A549 (cell line): Measurements from ENCODE around the gene PLXNC1. TPM values are rescaled to one million over a fixed set of nuclear protein-coding genes. Genes with fewer than 3 reads are reported as not detected.

Experiments
- ATAC-seq, 2 experiments: fragments of 200-7000 bp in 1 of 2; fragments of >200 bp in 1 of 2; cut with Nextera tagmentation in 1 of 2; cut with Tn5 transposase in 1 of 2; 3 replicates each; pipeline versions ENCODE4 v1.8.0 to v1.9.1; 2018 to 2020; ENCODE audit warnings: mild to moderate bottlenecking in 1 of 2, moderate library complexity in 1 of 2
- CTCF ChIA-PET: fragments of 300-600 bp; sonication (Branson Sonifier 250); formaldehyde crosslinking; extraction: SDS; loops from one replicate; lab custom pipeline; 2021; ENCODE audit warnings: antibody characterized with exemption, inconsistent platforms; lab: Yijun Ruan, JAX
- POLR2A ChIA-PET: fragments of 350-600 bp; formaldehyde crosslinking; extraction: SDS; loops from one replicate; lab custom pipeline; 2021; ENCODE audit warnings: antibody characterized with exemption, inconsistent platforms; lab: Yijun Ruan, JAX
- DNase-seq, 2 experiments: peaks; one replicate each; pipeline versions ENCODE4 v3.0.0 to v3.0.0-alpha.2; 2011 to 2016; ENCODE audit warnings: low read depth in 1 of 2, low spot score in 1 of 2
- FAIRE-seq: peaks from 2 replicates; lab custom pipeline; 2011; peaks lifted over from hg19 to GRCh38; lab: Jason Lieb, UNC
- H3K27ac ChIP-seq, 2 experiments: fragments of >200 bp; sonication (Bioruptor Twin); formaldehyde crosslinking; 3 replicates each; pipeline ENCODE4 v1.5.1; 2016 to 2017
- H3K4me1 ChIP-seq: fragments of >200 bp; sonication (Bioruptor Twin); formaldehyde crosslinking; 3 replicates; pipeline ENCODE4 v1.6.1; 2016
- H3K4me2 ChIP-seq: fragments of >200 bp; sonication (Bioruptor Twin); formaldehyde crosslinking; 3 replicates; pipeline ENCODE4 v1.6.1; 2016
- H3K4me3 ChIP-seq: fragments of >200 bp; sonication (Bioruptor Twin); formaldehyde crosslinking; 3 replicates; pipeline ENCODE4 v1.5.1; 2016
- H3K9me3 ChIP-seq: fragments of >200 bp; sonication (Bioruptor Twin); formaldehyde crosslinking; 3 replicates; pipeline ENCODE4 v1.6.1; 2016
- CBX2 ChIP-seq: fragments of 200-600 bp; sonication (generic); IDR thresholded peaks from 2 replicates; pipeline ENCODE4 v1.6.1; 2016; ENCODE audit warnings: low read depth, mild to moderate bottlenecking, borderline replicate concordance
- CHD2 ChIP-seq: fragments of 150-350 bp; IDR thresholded peaks from 2 replicates; pipeline ENCODE4 v1.6.1; 2014; ENCODE audit warnings: low read length; ENCODE audit not compliant: partially characterized antibody
- EP300 ChIP-seq, 2 experiments: fragments of >200 bp; sonication (Bioruptor Twin); formaldehyde crosslinking; IDR thresholded peaks; 2 replicates in 1 of 2; 3 replicates in 1 of 2; pipeline ENCODE4 v1.6.1; 2016 to 2017
- ESRRA ChIP-seq: fragments of 150-350 bp; IDR thresholded peaks from 2 replicates; pipeline ENCODE4 v1.6.1; 2014; ENCODE audit warnings: mild to moderate bottlenecking, low read length, borderline replicate concordance
- GATA3 ChIP-seq: IDR thresholded peaks from 2 replicates; pipeline ENCODE4 v1.6.1; 2012; ENCODE audit warnings: borderline replicate concordance
- HEYL ChIP-seq: fragments of 250-450 bp; sonication (Bioruptor Pico); IDR thresholded peaks from 2 replicates; pipeline ENCODE4 v1.8.0; 2021; ENCODE audit warnings: mild to moderate bottlenecking, moderate library complexity
- HMGXB4 ChIP-seq: fragments of 250-450 bp; sonication (Bioruptor Pico); IDR thresholded peaks from 2 replicates; pipeline ENCODE4 v1.5.0; 2021; ENCODE audit warnings: mild to moderate bottlenecking, moderate library complexity, borderline replicate concordance
- MAFK ChIP-seq: fragments of 450-650 bp; IDR thresholded peaks from 2 replicates; pipeline ENCODE4 v1.6.1; 2014; ENCODE audit not compliant: partially characterized antibody
- MAZ ChIP-seq: fragments of 150-350 bp; IDR thresholded peaks from 2 replicates; pipeline ENCODE4 v1.6.1; 2014; ENCODE audit warnings: antibody characterized with exemption, low read depth, low read length, borderline replicate concordance
- MYC ChIP-seq: IDR thresholded peaks from 2 replicates; pipeline ENCODE4 v1.6.1; 2012; ENCODE audit warnings: mild to moderate bottlenecking, inconsistent platforms, low read length, improper control_type of control experiment, borderline replicate concordance
- NPAS2 ChIP-seq: fragments of 250-450 bp; sonication (Bioruptor Pico); IDR thresholded peaks from 2 replicates; pipeline ENCODE4 v1.8.0; 2022; ENCODE audit warnings: mild to moderate bottlenecking, moderate library complexity, borderline replicate concordance
- RAD21 ChIP-seq, 2 experiments: fragments of >200 bp in 1 of 2; sonication (Bioruptor Twin) in 1 of 2; formaldehyde crosslinking in 1 of 2; IDR thresholded peaks in 1 of 2; conservative IDR thresholded peaks in 1 of 2; 2 replicates in 1 of 2; 3 replicates in 1 of 2; pipeline ENCODE4 v1.6.1; 2012 to 2018; ENCODE audit warnings: inconsistent platforms in 1 of 2
- RCOR1 ChIP-seq: fragments of 150-350 bp; IDR thresholded peaks from 2 replicates; pipeline ENCODE4 v1.6.1; 2014; ENCODE audit warnings: antibody characterized with exemption, low read length, low read depth
- RFX5 ChIP-seq: fragments of 450-650 bp; IDR thresholded peaks from 2 replicates; pipeline ENCODE4 v1.7.1; 2014; ENCODE audit warnings: antibody characterized with exemption, mild to moderate bottlenecking, moderate library complexity
- RNF2 ChIP-seq: fragments of 200-600 bp; sonication (generic); IDR thresholded peaks from 2 replicates; pipeline ENCODE4 v1.6.1; 2016; ENCODE audit warnings: low read depth, mild to moderate bottlenecking, antibody characterized with exemption, moderate library complexity, borderline replicate concordance
- SMC3 ChIP-seq: fragments of >200 bp; sonication (Bioruptor Twin); formaldehyde crosslinking; IDR thresholded peaks from 3 replicates; pipeline ENCODE4 v1.6.1; 2018; ENCODE audit warnings: inconsistent platforms
- ZNF302 ChIP-seq: fragments of 250-450 bp; sonication (Bioruptor Pico); IDR thresholded peaks from 2 replicates; pipeline ENCODE4 v1.9.0; 2021; ENCODE audit warnings: inconsistent platforms, mild to moderate bottlenecking, moderate library complexity
- WGBS: methylation state at CpG from one replicate; pipeline ENCODE4 v1.1.6; 2017; ENCODE audit errors: missing lambda C conversion rate; 5-methylcytosine and 5-hydroxymethylcytosine counted together
- polyA plus RNA-seq, 4 experiments: library from polyadenylated mRNA; depleted of rRNA in 3 of 4; stranded (reverse); fragments of >200 nt; fragmentation: RNase III in 1 of 4; extraction: RNeasy Plus Mini Kit Qiagen cat#74134 plus additional on column Dnase treatment in 1 of 4; gene quantifications; 2 replicates in 3 of 4; 3 replicates in 1 of 4; pipeline ENCODE4 v1.2.3, GENCODE V29; 2011 to 2017
- TF ChIP-seq, protein P1 (sequence below): IDR thresholded peaks from 2 replicates; pipeline ENCODE4 v1.6.1; 2012
- TF ChIP-seq, protein P2 (sequence below): fragments of >200 bp; sonication (Bioruptor Twin); formaldehyde crosslinking; IDR thresholded peaks from 3 replicates; pipeline ENCODE4 v1.5.1; 2016

The PLXNC1 gene
- polyA plus RNA-seq, 2 of the 4 experiments (the other 2 are of a cell fraction) = 0.12 to 0.50 TPM

DNA sequence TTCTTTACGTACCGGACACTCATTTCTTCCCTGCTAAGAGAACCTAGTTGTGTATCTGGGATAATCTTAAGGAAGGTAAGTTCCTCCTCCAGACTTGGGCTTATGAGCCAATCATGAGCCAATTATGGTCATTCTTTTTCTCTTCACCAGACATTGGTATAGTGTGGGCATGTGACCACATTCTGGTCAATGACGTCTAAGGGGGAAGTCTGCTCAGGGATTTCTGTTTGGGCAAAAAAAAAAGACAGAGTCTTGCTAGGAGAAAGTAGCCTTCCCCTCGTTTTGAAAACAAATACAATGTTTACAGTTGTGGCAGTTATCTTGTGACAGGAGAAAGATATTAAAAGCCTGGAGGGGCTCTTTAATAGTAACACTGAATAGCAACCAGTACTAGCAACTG, 20.1 kb upstream of the PLXNC1 start:
- POLR2A ChIA-PET = no interaction called here
- no peak overlapping the region for H3K27ac ChIP-seq
- no peaks in the 10 kb centered on the region; the same call in 2 of the 3 replicates for H3K9me3 ChIP-seq
- ATAC-seq = no peak
- no peak for FAIRE-seq
- CTCF ChIA-PET = interaction anchor here (0.6 to 1.6 kb wide), 8 partner anchors 16 to 1616 kb away, joined by 3 to 5 read pairs (median 4); no protein-coding TSS in a partner anchor
- no peak for TF ChIP-seq MAZ
- TF ChIP-seq, protein P1, sequence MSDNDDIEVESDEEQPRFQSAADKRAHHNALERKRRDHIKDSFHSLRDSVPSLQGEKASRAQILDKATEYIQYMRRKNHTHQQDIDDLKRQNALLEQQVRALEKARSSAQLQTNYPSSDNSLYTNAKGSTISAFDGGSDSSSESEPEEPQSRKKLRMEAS = no peak
- no peak for TF ChIP-seq MYC
- TF ChIP-seq RCOR1 = no peak
- no peak for TF ChIP-seq ZNF302
- no peak for TF ChIP-seq RFX5
- TF ChIP-seq ESRRA = no peak
- H3K4me3 ChIP-seq = no peak overlapping the region
- H3K4me2 ChIP-seq = no peak overlapping the region
- DNase-seq = no peak
- no peaks in the 10 kb centered on the region for H3K4me1 ChIP-seq
- 49% methylated on average over 4 of the region's 4 CpGs for WGBS

DNA sequence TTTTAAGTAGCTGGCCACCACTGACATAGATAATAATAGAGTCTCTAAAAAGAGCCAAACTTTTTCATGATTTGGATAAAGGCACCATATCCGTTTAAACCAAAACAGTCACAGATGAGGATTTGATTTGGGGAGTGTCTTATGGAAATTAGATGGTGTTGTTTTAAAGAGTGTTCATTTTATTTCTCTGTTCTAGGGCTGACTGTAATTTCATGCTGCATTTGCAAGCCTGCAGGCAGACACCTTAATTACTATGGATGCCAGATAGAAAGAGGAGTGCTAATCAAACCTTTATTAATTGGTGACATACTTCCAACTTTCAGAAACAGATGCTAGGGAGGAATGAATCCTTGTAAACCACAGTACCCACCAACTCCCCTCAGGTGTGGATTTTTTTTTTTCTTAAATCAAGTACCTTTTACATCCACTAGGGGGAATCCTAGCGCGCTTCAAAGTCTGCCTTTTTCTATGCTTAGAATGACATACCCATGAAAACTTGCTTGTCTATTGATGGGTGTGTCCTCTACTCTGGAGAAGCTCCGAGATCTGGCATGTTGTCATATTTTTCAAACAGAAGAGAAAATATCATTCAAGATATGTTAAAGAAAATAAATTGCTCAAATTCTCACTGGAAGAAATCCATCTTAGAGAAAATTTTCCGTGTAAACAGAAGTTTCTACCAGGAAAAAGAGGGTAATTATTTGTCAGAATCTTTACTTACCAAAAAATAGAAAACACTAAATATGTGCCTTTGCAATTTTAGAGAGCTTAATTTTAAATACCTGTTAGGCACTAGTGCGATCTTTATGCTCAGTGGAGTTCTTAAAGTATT, 14.2 kb upstream of the PLXNC1 start:
- TF ChIP-seq EP300 (IDR thresholded peaks at IDR 0.05) = no peak
- TF ChIP-seq, protein P2, sequence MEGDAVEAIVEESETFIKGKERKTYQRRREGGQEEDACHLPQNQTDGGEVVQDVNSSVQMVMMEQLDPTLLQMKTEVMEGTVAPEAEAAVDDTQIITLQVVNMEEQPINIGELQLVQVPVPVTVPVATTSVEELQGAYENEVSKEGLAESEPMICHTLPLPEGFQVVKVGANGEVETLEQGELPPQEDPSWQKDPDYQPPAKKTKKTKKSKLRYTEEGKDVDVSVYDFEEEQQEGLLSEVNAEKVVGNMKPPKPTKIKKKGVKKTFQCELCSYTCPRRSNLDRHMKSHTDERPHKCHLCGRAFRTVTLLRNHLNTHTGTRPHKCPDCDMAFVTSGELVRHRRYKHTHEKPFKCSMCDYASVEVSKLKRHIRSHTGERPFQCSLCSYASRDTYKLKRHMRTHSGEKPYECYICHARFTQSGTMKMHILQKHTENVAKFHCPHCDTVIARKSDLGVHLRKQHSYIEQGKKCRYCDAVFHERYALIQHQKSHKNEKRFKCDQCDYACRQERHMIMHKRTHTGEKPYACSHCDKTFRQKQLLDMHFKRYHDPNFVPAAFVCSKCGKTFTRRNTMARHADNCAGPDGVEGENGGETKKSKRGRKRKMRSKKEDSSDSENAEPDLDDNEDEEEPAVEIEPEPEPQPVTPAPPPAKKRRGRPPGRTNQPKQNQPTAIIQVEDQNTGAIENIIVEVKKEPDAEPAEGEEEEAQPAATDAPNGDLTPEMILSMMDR = peak; percentile 84
- TF ChIP-seq RNF2 = no peak
- TF ChIP-seq RCOR1 = no peak
- no peak for TF ChIP-seq GATA3
- TF ChIP-seq HMGXB4 (CRISPR knock-in tag) = no peak
- TF ChIP-seq NPAS2 (CRISPR knock-in tag) = no peak
- no peak for TF ChIP-seq HEYL
- TF ChIP-seq SMC3 = peak; percentile 87
- no peak for TF ChIP-seq CHD2
- no peak for TF ChIP-seq MAFK
- no peak for TF ChIP-seq RFX5
- TF ChIP-seq CBX2 = no peak
- TF ChIP-seq RAD21 (conservative IDR thresholded peaks at IDR 0.05 in 1 of 2, IDR thresholded peaks at IDR 0.05 in 1 of 2) = peak; percentile 77 to 79
- no peak overlapping the region for H3K4me3 ChIP-seq
- POLR2A ChIA-PET = no interaction called here
- ATAC-seq (peak; percentile 82 to 91), DNase-seq (peak; percentile 71 to 75), FAIRE-seq (peak; percentile 51)
- WGBS = 21% methylated on average over 6 of the region's 6 CpGs
- H3K9me3 ChIP-seq = no peaks in the 10 kb centered on the region; the same call in 2 of the 3 replicates
- CTCF ChIA-PET = interaction anchor here (0.5 to 3.5 kb wide), 31 partner anchors 9 to 1409 kb away, joined by 3 to 28 read pairs (median 4); partner anchors contain the start of gene NR2C1
- no peak overlapping the region for H3K27ac ChIP-seq
- H3K4me1 ChIP-seq = no peaks in the 10 kb centered on the region
- peak overlapping the region; percentile 63; the same call in 2 of the 3 replicates for H3K4me2 ChIP-seq
